HepG2 (cell line): ENCODE results near the gene SALL4. TPM values are rescaled to one million over a fixed set of nuclear protein-coding genes. Genes with fewer than 3 reads are reported as not detected.
A peak's percentile ranks its signal among the peaks of the same experiment; 100 is the strongest.

Experiments used
- CCAR2 ChIP-seq: fragments of 200-400 bp; formaldehyde crosslinking; optimal IDR thresholded peaks from 2 replicates; pipeline ENCODE3; 2018; ENCODE audit warnings: low read depth, mild to moderate bottlenecking, low read length, moderate library complexity
- ETV6 ChIP-seq: sonication (generic); formaldehyde crosslinking; conservative IDR thresholded peaks from 2 replicates; pipeline ENCODE4 v1.4.0; 2020; ENCODE audit warnings: missing genetic modification reagents
- GZF1 ChIP-seq: sonication (generic); formaldehyde crosslinking; IDR thresholded peaks from 2 replicates; pipeline ENCODE4 v1.5.1; 2020; ENCODE audit warnings: mild to moderate bottlenecking, missing genetic modification reagents
- HMG20B ChIP-seq: conservative IDR thresholded peaks from 2 replicates; pipeline ENCODE4 v1.6.1; 2016; ENCODE audit warnings: missing genetic modification reagents, missing compliant biosample characterization
- REL ChIP-seq: sonication (generic); formaldehyde crosslinking; conservative IDR thresholded peaks from 2 replicates; pipeline ENCODE4 v1.8.0; 2022; ENCODE audit warnings: mild to moderate bottlenecking, missing genetic modification reagents, moderate library complexity
- TIGD3 ChIP-seq: sonication (generic); formaldehyde crosslinking; IDR thresholded peaks from 2 replicates; pipeline ENCODE4 v1.5.1; 2020; ENCODE audit warnings: mild to moderate bottlenecking, missing genetic modification reagents, borderline replicate concordance
- TP53 ChIP-seq: sonication (generic); formaldehyde crosslinking; conservative IDR thresholded peaks from 2 replicates; pipeline ENCODE4 v1.4.0; 2020; ENCODE audit warnings: missing genetic modification reagents
- ZBTB38 ChIP-seq: sonication (generic); formaldehyde crosslinking; IDR thresholded peaks from 2 replicates; pipeline ENCODE4 v1.5.1; 2020; ENCODE audit warnings: mild to moderate bottlenecking, missing genetic modification reagents
- ZMYM4 ChIP-seq: sonication (generic); formaldehyde crosslinking; IDR thresholded peaks from 2 replicates; pipeline ENCODE4 v1.8.1; 2023; ENCODE audit warnings: mild to moderate bottlenecking, missing genetic modification reagents
- ZNF496 ChIP-seq: sonication (generic); formaldehyde crosslinking; IDR thresholded peaks from 2 replicates; pipeline ENCODE4 v1.8.1; 2023; ENCODE audit warnings: mild to moderate bottlenecking, moderate library complexity, missing genetic modification reagents; ENCODE audit not compliant: insufficient replicate concordance
- ZNF547 ChIP-seq: sonication (generic); formaldehyde crosslinking; IDR thresholded peaks from 2 replicates; pipeline ENCODE4 v1.5.1; 2020; ENCODE audit warnings: mild to moderate bottlenecking, missing genetic modification reagents
- ZNF775 ChIP-seq: sonication (generic); formaldehyde crosslinking; IDR thresholded peaks from 2 replicates; pipeline ENCODE4 v1.4.0; 2020; ENCODE audit warnings: missing genetic modification reagents, mild to moderate bottlenecking, moderate library complexity, borderline replicate concordance
- polyA plus RNA-seq, 8 experiments: library from polyadenylated mRNA; depleted of rRNA in 3 of 8; stranded (reverse) in 7 of 8; unstranded in 1 of 8; fragments of >200 nt; fragmentation: Illumina TruSeq in 4 of 8; extraction: Trizol in 4 of 8; gene quantifications; 2 replicates each; pipeline versions ENCODE4 v1.2.1 to v1.2.3, GENCODE V29; 2011 to 2016; ENCODE audit warnings: low read depth in 4 of 8, missing spikeins in 1 of 8, mixed read lengths in 1 of 8; ENCODE audit not compliant: insufficient read depth in 1 of 8
- total RNA-seq, 5 experiments: library from RNA; depleted of rRNA; stranded (reverse); fragments of >200 nt; fragmentation: Illumina TruSeq; extraction: Trizol; gene quantifications; 2 replicates each; pipeline ENCODE4 v1.2.3, GENCODE V29; 2016; ENCODE audit warnings: low read depth in 1 of 5
- TF ChIP-seq, protein P1 (sequence below): sonication (generic); formaldehyde crosslinking; IDR thresholded peaks from 2 replicates; pipeline ENCODE4 v1.4.0; 2020; ENCODE audit warnings: missing genetic modification reagents
- TF ChIP-seq, protein P2 (sequence below), 2 experiments: sonication (generic) in 1 of 2; formaldehyde crosslinking in 1 of 2; IDR thresholded peaks; 2 replicates each; pipeline versions ENCODE4 v1.6.1 to v1.9.0; 2014 to 2022; ENCODE audit warnings: antibody characterized with exemption in 1 of 2, borderline replicate concordance in 1 of 2, inconsistent platforms in 1 of 2, low read depth in 1 of 2, missing genetic modification reagents in 1 of 2
- TF ChIP-seq, protein P3 (sequence below), 2 experiments: IDR thresholded peaks; 2 replicates each; pipeline ENCODE4 v1.6.1; 2011 to 2012; ENCODE audit warnings: low read length in 2 of 2, borderline replicate concordance in 1 of 2, low read depth in 1 of 2, mild to moderate bottlenecking in 1 of 2, moderate library complexity in 1 of 2

SALL4 gene
- total and polyA plus RNA-seq, 2 of the 13 experiments (the other 11 are each of a cell fraction or from before 2014, with no cell fraction given), result 0.33 to 1.8 TPM

DNA sequence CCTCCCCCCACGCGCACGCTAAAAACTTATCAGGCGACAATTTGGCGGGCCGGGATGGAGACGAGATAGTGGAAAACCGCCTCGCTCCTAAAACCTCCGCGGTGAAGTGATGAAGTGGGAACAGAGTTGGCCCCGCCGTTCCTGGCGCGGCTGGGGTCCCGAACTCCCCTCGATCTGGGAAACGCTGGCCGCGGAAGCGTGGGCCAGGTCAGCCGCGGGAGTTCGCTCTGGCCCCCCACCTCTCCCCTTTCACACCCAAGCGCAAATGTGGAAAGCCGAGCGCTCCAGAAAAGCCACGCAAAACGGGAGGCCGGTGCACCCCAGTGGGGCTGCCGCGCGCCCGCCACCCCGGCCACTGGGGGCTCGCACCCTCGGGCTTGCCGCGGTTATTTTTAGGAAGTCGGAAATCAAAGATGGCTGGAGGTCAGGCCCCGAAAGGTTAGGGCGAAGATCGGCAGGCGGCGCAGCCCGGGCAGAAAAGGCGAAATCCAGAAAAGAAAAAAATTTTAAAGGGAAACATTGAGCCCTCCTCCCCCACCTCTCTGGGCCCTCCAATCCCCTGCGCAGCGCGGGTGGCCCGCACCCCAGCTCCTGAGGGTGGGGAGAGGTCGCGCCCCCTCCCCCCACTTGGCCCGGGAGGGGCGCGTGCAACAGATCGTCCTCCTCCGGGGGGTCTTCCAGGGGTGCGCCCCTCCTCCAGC, 1.0 kb downstream of the SALL4 start (continued):
- TF ChIP-seq, protein P1, sequence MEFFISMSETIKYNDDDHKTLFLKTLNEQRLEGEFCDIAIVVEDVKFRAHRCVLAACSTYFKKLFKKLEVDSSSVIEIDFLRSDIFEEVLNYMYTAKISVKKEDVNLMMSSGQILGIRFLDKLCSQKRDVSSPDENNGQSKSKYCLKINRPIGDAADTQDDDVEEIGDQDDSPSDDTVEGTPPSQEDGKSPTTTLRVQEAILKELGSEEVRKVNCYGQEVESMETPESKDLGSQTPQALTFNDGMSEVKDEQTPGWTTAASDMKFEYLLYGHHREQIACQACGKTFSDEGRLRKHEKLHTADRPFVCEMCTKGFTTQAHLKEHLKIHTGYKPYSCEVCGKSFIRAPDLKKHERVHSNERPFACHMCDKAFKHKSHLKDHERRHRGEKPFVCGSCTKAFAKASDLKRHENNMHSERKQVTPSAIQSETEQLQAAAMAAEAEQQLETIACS (CRISPR knock-in tag), result no peak; the same call in 1 of the 2 replicates
- TF ChIP-seq, protein P2, sequence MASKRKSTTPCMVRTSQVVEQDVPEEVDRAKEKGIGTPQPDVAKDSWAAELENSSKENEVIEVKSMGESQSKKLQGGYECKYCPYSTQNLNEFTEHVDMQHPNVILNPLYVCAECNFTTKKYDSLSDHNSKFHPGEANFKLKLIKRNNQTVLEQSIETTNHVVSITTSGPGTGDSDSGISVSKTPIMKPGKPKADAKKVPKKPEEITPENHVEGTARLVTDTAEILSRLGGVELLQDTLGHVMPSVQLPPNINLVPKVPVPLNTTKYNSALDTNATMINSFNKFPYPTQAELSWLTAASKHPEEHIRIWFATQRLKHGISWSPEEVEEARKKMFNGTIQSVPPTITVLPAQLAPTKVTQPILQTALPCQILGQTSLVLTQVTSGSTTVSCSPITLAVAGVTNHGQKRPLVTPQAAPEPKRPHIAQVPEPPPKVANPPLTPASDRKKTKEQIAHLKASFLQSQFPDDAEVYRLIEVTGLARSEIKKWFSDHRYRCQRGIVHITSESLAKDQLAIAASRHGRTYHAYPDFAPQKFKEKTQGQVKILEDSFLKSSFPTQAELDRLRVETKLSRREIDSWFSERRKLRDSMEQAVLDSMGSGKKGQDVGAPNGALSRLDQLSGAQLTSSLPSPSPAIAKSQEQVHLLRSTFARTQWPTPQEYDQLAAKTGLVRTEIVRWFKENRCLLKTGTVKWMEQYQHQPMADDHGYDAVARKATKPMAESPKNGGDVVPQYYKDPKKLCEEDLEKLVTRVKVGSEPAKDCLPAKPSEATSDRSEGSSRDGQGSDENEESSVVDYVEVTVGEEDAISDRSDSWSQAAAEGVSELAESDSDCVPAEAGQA (IDR thresholded peaks at IDR 0.05; ENCODE audit: low read depth), result 0 out of 2 replicates have a peak, but pooled peaks have one; percentile 12
- TF ChIP-seq, protein P2 (CRISPR knock-in tag; IDR thresholded peaks at IDR 0.05; ENCODE audit: borderline replicate concordance), result no peak
- no peak for TF ChIP-seq ZMYM4 (CRISPR knock-in tag)
- no peak for TF ChIP-seq TIGD3
- no peak for TF ChIP-seq ETV6 (CRISPR knock-in tag)
- no peak for TF ChIP-seq HMG20B
- TF ChIP-seq GZF1 (CRISPR knock-in tag), result 0 out of 2 replicates have a peak, but pooled peaks have one; percentile 45
- no peak for TF ChIP-seq ZNF775 (CRISPR knock-in tag)
- TF ChIP-seq CCAR2, result no peak
- TF ChIP-seq TP53 (CRISPR knock-in tag), result no peak
- TF ChIP-seq REL, result no peak
- no peak for TF ChIP-seq ZNF547 (CRISPR knock-in tag)
- no peak for TF ChIP-seq ZBTB38 (CRISPR knock-in tag)
- TF ChIP-seq, protein P3, sequence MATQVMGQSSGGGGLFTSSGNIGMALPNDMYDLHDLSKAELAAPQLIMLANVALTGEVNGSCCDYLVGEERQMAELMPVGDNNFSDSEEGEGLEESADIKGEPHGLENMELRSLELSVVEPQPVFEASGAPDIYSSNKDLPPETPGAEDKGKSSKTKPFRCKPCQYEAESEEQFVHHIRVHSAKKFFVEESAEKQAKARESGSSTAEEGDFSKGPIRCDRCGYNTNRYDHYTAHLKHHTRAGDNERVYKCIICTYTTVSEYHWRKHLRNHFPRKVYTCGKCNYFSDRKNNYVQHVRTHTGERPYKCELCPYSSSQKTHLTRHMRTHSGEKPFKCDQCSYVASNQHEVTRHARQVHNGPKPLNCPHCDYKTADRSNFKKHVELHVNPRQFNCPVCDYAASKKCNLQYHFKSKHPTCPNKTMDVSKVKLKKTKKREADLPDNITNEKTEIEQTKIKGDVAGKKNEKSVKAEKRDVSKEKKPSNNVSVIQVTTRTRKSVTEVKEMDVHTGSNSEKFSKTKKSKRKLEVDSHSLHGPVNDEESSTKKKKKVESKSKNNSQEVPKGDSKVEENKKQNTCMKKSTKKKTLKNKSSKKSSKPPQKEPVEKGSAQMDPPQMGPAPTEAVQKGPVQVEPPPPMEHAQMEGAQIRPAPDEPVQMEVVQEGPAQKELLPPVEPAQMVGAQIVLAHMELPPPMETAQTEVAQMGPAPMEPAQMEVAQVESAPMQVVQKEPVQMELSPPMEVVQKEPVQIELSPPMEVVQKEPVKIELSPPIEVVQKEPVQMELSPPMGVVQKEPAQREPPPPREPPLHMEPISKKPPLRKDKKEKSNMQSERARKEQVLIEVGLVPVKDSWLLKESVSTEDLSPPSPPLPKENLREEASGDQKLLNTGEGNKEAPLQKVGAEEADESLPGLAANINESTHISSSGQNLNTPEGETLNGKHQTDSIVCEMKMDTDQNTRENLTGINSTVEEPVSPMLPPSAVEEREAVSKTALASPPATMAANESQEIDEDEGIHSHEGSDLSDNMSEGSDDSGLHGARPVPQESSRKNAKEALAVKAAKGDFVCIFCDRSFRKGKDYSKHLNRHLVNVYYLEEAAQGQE (IDR thresholded peaks at IDR 0.05; ENCODE audit: borderline replicate concordance in 1 of 2, low read depth in 1 of 2, low read length in 2 of 2), result no peak
- no peak for TF ChIP-seq ZNF496 (CRISPR knock-in tag)
